GM12874 (cell line): ENCODE data around the gene DAD1.

Source experiments
- CTCF ChIP-seq: IDR thresholded peaks from 2 replicates; pipeline ENCODE4 v1.5.1; 2011; ENCODE audit warnings: low read depth, mild to moderate bottlenecking, control low read depth, low read length, moderate library complexity; ENCODE audit not compliant: insufficient read depth

DAD1 gene

GRCh38 chr14:22606380-22606779, 17.4 kb upstream of the DAD1 start:
- no peak for TF ChIP-seq CTCF

- TF ChIP-seq CTCF: no peak
Measured at GRCh38 chr14:22602862-22603261, 13.8 kb upstream of the DAD1 start.

- no peak for TF ChIP-seq CTCF
Measured at GRCh38 chr14:22601996-22602395, 13.0 kb upstream of the DAD1 start.

- TF ChIP-seq CTCF: no peak
Measured at GRCh38 chr14:22601456-22601855, 12.4 kb upstream of the DAD1 start.

- no peak for TF ChIP-seq CTCF
Measured at GRCh38 chr14:22600027-22600426, 11.0 kb upstream of the DAD1 start.

- TF ChIP-seq CTCF: no peak
Measured at GRCh38 chr14:22599349-22599748, 10.3 kb upstream of the DAD1 start.

- peak; percentile 25; the same call in 1 of the 2 replicates for TF ChIP-seq CTCF
Measured at GRCh38 chr14:22598896-22599244, 9.8 kb upstream of the DAD1 start.

- TF ChIP-seq CTCF: no peak
Measured at GRCh38 chr14:22598099-22598895, 9.3 kb upstream of the DAD1 start, which contains the start of gene ABHD4. Gene ABHD4 (plus strand): TSS chr14:22598300. CDS start chr14:22598307, 7 bp downstream.
